Amniotic stem cell (primary cell): Measurements from ENCODE around the gene FGF3.

Experiments used
- DNase-seq: peaks from one replicate; lab custom pipeline; 2025; lab: John Stamatoyannopoulos, UW

The FGF3 gene

DNA sequence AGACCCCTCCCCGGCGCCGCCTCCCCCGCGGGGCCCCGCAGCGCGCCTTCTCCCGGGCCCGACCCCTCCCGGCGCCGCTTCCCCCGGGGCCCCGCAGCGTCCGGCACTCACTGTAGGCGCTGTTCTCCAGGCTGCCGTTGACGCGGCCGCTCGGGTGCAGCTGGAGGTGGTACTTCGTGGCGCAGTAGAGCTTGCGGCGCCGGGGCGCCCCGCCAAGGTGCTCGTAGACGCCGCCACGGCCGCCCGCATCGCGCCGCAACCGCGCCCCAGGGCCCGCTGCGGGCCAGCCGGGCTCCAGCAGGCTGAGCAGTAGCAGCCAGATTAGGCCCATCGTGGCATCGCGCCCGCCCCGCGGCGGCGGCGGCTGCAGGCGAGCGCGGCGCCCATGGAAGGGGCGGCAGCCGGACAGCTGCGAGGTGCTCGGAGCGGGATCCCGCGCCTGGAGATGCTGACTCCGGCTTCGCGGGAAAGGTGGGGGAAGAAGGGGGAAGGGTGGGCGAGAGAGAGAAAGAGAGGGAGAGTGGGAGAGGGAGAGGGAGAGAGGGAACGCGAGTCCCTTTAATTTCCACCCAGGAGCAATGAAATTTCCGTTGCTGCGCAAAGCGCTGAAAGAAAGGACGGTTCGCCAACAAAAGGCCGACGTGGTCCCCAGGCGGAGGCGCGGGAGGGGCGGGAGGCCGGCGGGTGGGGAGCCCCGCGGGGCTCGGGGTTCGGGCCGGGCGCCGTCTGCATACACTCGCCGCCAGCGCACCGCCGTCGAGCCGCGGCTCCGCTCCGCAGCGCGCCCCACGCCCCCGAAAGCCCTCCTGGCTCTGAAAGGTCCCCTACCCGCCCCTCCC is at the start of gene FGF3:
Gene FGF3, minus strand, starts transcription at position 814 of the 839 bp plus-strand sequence. Its CDS starts 483 bp downstream, at position 331.
- DNase-seq = no peak

GRCh38 chr11:69868871-69869270 is 49.7 kb upstream of the FGF3 start:
- no peak for DNase-seq

- no peak for DNase-seq
Observed at GRCh38 chr11:69868006-69868810, 49.0 kb upstream of the FGF3 start.

- no peak for DNase-seq
Observed at GRCh38 chr11:69867076-69868005, 48.1 kb upstream of the FGF3 start.

- no peak for DNase-seq
Observed at GRCh38 chr11:69866648-69867047, 47.4 kb upstream of the FGF3 start.

GRCh38 chr11:69865707-69866106 is 46.5 kb upstream of the FGF3 start:
- no peak for DNase-seq

GRCh38 chr11:69864686-69865661 is 45.8 kb upstream of the FGF3 start:
- DNase-seq = no peak

DNA sequence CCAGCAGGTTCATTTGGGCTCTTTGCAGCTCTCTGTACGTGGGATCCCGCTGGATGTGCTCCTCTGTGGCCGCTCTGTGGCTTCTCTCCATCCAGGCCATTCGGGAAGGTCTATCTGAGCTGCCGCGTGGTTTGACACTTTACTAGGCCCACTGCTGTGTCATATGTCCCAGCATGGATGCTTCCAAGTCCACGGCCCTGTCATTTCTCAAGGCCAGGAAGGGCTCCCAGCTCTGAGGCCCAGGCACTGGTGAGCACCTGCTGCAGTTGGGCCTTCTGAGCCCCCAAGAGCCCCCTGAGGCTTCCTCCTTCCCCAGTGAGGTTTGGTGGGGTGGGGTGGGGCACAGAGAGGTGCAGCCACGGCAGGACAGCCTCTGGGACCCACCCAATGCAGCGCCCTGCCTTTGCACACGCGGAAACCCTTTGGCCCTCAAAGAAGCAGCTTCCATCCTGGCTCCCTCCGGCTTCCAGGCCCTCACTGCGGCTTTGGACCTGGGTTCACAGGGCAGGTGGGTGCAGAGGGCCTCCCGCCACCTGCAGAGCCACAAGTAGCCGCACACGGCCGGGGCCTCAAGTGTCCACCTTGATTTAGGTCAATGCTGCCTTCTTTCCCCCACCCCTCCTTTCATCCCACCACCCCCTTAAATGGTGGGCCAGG is 44.5 kb upstream of the FGF3 start:
- no peak for DNase-seq

DNA sequence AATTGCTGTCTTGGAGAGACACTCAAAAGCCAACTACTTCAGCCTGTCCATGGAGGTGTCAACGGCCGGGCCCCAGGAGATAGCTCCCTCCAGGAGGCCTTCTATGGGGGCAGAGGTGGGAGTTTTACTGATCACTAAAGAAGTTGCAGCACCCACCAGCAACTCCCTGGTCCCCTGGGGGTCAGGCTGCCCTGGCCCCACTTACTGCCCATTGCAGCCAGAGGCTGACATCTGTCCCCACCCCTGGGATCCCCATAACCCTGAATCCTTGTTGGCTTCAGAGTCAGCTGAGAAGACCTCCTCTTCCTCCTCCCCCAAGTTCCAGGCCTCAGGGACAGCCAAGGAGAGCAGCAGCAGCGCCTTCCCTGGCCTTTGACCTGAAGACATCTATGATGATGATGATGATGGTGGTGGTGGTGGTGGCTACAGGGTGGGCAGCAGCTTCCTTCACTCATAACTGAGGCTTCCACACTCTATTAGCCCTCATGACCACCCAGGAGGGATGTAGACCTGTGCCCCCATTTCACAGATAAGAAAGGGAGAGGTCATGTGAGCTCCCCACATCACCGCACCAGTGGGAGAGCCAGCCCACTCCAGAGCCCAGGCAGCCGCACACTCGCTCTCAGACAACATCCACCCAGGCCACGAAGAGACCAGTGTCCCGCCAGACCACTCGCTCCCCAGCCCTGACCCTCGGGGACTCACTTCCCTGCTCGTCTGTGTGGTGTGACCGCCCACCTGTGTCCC is 43.8 kb upstream of the FGF3 start:
- no peak for DNase-seq

DNA sequence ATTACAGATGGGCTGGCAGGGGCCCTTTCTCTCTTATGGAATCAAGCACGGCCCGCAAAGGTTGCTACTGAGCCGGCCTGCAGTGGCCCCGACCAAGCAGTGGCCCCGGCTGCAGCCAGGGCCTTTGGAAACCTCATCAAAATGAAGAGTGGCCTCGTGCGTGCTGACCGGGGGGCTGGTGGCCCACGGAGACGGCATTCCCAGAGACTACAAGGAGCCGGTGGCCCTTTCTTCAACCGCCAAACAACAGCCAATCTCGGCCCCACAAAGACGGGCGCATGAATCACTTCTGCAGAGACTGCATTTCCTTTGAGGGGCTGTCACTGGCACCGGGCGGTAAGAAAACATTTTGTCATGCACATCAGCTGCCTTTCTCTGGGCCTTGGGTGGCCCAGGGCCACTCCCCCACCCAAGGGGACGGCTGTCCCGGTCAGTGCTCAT is 43.1 kb upstream of the FGF3 start:
- DNase-seq = no peak

- no peak for DNase-seq
Observed at GRCh38 chr11:69861901-69862300, 42.7 kb upstream of the FGF3 start.

- DNase-seq = no peak
Observed at GRCh38 chr11:69860796-69861445, 41.7 kb upstream of the FGF3 start.

DNA sequence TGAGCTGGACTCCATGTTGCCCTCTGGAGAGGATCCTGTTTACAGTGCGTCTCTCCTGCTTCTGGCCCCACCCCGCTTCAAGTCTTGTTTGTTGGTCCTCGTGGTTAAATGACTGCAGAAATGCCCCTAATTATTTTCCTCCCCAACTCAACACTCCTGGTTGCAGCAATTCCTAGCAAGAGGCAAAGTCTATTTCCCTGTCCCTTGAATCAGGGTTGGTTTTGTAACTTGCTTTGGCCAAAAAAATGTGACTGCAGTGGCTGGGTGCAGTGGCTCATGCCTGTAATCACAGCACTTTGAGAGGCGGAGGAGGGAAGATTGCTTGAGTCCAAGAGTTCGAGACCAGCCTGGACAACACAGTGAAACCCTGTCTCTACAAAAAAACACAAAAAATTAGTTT is 41.0 kb upstream of the FGF3 start:
- DNase-seq = no peak

GRCh38 chr11:69859275-69859934 is 40.2 kb upstream of the FGF3 start:
- DNase-seq = no peak

- DNase-seq = no peak
Observed at GRCh38 chr11:69855421-69855820, 36.2 kb upstream of the FGF3 start.

DNA sequence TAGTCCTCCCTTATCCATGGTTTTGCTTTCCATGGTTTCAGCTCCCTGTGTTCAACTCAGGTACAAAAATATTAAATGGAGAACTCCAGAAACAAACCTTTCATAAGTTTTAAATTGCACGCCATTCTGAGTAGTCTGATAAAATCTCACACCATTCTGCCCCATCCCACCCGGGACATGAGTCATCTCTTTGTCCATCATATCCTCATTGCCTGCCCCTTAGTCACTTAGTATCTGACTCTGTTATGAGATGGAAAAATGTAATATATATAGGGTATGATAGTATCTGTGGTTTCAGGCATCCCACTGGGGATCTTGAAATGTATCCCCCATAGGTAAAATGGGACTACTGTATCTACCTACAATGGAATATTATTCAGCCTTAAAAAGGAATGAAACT is 35.5 kb upstream of the FGF3 start:
- no peak for DNase-seq

GRCh38 chr11:69852056-69852455 is 32.8 kb upstream of the FGF3 start:
- DNase-seq = no peak

DNA sequence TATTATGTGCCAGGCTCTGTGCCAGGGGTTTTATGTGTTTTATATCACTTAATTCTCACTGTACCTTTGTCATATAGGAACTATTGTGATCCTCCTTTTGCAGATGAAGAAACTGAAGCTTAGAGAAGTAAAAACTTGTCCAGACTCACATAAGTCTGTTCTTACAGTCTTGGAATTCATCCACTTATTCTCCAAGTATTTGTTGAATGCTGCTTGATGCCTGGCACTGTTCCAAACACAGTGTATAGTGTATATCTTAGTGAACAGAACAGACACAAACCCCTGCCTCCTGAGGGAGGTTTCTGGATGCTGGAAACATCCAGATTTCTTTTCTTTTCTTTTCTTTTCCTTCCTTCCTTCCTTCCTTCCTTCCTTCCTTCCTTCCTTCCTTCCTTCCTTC is 29.0 kb upstream of the FGF3 start:
- DNase-seq = no peak
